Activated CD4-positive, alpha-beta T cell treated with anti-CD3 and anti-CD28 coated beads for 1 hour (primary cell): ENCODE data around the gene SDF2.
A peak's percentile ranks its signal among the peaks of the same experiment; 100 is the strongest.
"Not testable (repeated sequence)": the region's sequence is repeated elsewhere in the genome, so short reads cannot be mapped to it uniquely, and the experiment has no call there.

Experiments
- DNase-seq: peaks from one replicate; pipeline ENCODE4 v3.0.0-alpha.2; 2020

Gene SDF2

DNA sequence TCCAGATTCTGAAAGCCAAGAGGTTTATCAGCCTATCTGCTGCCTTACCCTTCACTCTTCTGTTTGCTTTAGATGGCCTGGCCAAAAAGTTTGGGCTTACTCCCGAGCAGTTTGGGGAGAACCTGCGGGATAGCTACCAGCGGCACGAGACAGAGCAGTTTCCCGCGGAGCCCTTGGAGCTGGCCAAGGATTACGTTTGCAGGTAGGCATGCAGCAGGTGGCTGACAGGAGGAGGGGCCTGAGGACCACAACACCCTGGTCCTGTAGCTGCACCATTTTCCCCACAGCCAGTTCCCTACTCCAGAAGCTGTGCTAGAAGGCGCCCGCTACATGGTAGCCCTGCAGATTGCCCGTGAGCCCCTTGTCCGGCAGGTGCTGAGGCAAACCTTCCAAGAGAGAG is 20.9 kb upstream of the SDF2 start:
- no peak for DNase-seq

DNA sequence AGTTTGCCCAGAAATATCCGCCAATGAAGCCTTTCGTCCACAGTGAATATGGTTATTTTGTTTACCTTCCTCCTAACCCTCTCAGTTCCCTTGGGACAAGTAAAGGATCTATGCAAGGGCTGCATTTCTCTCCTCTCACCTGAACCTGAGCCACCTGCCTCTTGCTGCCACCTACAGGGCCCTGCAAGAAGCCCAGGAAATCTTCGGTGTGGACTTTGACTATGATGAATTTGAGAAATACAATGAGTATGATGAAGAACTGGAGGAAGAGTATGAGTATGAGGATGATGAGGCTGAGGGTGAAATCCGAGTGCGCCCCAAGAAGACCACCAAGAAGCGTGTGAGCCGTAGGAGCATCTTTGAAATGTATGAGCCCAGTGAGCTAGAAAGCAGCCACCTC is 14.3 kb upstream of the SDF2 start:
- no peak for DNase-seq

DNA sequence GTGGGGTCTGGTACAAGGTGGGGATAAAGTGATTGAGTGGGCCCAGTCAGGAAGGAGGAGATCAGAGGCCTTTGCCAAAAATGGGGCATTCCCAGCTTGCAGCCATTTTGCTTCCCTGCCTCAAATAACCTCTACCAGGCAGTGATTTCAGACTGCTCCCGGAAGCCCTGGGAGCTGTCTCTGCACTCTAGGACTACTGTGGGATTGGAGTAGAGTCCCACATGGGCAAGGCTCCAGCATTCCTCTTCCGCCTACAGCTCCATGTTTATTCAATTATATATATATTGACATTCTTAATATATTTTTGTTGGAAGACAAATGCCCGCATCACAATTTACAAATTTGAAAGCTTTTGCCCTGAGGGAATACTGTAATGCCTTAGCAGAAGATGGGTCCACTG is 13.8 kb upstream of the SDF2 start:
- DNase-seq: no peak

DNA sequence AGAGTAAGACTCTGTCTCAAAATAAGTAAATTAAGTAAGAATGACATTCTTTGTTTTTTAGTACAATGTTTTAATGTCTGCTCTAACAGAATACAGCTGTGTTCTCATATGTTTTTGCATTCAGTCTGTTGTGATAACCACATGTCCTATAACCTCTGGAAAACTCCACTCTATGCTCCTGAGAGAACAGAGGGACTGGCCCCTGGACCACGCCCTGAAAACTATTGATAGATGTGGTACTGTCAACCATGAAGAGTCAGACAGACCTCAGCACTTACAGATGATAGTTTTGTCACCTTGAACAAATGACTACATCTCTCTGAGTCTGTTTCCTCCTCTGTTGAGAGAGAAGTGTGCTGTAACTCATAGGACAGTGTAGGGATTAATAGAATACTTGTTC is 8.2 kb upstream of the SDF2 start:
- DNase-seq: no peak

DNA sequence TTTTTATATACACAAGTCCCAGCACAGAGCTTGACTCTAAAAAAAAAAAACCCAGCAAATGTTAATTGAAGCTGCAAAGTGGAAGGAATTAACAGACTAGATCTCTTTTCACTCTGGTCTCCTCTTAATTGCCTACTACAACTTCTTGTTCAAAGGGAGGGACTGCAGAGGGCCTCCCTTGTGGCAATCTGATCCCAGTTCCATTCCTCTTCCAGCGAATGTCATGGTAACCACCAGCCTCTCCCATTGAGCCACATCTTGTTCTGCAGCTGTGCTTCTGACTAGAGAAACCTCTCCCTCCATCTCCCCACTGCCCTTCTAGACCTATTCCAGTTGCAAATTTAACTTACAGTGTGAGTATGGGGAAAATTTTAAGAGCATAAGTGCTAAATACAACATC is 6.2 kb upstream of the SDF2 start:
- no peak for DNase-seq

DNA sequence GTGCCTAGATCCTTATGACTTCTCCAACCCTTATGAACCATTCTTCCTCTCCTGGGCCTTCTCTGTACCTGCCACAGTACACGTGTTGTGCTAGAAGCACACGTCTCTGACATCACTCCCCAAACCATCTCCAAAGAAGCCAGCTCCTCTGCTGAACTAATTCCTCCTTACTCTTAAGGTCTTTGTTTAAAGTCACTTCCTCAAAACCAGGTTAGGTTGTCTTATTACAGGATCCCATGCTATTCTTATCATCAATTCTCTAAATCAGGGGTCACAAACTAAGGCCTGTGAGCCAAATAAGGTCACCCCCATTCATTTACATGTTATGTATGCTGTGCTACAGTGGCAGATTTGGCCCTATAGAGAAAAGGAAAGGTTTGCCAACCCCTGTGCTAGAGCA is 4.3 kb upstream of the SDF2 start:
- DNase-seq: no peak

DNA sequence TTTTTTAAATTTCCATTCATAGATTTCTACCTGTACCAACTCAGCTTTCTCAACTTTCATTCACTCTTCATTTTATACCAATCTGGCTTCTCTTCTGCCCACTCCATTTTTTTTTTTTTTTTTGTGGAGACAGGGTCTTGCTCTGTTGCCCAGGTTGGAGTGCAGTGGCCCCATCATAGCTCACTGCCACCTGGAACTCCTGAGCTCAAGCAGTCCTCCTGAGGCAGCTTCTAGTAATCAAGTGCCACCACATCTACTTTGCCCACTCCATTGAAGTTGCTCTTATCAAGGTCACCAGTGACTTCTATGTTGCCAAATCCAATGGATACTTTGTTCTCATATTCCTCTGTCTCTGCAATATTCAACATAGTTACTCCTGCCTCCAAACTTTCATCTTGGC is 2.0 kb upstream of the SDF2 start:
- DNase-seq: no peak

DNA sequence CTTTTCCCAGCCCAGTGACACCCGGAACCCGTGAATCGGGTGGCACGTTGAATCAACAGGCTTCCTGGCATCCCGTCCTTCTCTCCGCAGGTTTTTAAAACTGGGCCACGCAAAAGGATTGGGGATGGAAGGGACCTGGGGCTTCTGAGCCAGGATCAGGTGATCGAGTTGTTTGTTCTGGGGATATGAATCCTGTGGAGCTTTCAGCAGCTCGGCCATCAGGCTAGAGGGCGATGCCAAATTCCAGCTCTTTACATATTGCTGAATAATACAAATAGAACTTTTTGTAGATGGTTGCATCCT is 772 bp upstream of the SDF2 start:
- no peak for DNase-seq

DNA sequence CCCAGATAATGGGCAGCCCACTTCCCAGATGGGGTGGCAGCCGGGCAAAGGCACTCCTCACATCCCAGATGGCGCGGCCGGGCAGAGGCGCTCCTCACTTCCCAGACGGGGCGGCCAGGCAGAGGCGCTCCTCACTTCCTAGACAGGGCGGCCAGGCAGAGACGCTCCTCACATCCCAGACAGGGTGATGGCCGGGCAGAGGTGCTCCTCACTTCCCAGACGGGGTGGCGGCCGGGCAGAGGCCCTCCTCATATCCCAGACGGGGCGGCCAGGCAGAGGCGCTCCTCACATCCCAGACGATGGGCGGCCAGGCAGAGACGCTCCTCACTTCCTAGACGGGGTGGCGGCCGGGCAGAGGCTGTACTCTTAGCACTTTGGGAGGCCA is 2.2 kb downstream of the SDF2 start:
- DNase-seq: not testable (repeated sequence)

DNA sequence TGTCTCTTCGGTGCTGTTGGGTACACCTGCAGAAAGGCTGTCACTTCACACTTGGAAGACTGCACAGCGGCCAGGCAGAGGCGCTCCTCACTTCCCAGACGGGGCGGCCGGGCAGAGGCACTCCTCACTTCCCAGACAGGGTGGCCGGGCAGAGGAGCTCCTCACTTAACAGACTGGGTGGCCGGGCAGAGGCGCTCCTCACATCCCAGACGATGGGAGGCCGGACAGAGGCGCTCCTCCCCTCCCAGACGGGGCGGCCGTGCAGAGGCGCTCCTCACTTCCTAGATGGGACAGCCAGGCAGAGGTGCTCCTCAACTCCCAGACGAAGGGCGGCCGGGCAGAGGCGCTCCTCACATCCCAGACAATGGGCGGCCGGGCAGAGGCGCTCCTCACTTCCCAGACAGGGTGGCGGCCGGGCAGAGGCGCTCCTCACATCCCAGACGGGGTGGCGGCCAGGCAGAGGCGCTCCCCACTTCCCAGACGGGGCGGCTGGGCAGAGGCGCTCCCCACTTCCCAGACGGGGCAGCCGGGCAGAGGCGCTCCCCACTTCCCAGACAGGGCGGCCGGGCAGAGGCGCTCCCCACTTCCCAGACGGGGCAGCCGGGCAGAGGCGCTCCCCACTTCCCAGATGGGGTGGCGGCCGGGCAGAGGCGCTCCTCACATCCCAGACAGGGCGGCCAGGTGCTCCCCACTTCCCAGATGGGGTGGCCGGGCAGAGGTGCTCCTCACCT is 2.8 kb downstream of the SDF2 start:
- not testable (repeated sequence) for DNase-seq

DNA sequence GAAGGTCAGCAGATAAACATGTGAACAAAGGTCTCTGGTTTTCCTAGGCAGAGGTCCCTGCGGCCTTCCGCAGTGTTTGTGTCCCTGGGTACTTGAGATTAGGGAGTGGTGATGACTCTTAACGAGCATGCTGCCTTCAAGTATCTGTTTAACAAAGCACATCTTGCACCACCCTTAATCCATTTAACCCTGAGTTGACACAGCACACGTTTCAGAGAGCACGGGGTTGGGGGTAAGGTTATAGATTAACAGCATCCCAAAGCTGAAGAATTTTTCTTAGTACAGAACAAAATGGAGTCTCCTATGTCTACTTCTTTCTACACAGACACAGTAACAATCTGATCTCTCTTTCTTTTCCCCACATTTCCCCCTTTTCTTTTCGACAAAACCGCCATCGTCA is 3.4 kb downstream of the SDF2 start:
- DNase-seq: not testable (repeated sequence)

DNA sequence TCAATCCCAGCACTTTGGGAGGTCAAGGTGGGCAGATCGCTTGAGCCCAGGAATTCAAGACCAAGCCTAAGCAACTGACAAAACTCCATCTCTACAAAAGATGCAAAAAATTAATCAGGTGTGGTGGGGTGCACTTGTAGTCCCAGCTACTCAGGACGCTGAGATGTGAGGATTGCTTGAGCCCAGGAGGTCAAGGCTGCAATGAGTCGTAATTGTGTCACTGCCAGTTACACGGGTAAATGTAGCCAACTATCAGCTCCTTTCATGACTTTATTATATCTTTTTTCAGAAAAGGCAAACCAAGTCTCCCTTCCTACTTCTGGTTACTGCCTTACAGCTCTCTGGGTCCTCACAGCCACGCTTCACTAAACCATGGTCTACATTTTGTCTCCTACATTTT is 4.0 kb downstream of the SDF2 start:
- DNase-seq: no peak

DNA sequence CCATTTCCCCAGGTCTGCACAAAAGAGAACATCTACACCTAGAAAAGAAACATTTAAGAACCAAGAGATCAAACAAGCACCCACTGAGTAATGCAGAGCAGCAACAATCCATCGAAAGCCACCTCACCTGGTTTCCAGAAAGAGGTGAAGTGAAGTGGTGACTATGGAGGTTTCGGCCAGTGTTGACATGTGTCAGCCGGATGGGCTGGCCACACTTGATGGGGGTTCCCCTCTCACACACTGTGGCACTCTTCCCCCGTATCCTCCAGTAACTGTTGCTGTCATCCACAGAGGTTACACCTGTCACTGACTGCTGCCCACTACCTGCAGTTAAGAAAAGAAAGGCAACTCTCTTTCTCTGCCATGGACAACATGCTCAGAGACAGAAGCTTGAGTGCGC is 6.5 kb downstream of the SDF2 start:
- DNase-seq: no peak

DNA sequence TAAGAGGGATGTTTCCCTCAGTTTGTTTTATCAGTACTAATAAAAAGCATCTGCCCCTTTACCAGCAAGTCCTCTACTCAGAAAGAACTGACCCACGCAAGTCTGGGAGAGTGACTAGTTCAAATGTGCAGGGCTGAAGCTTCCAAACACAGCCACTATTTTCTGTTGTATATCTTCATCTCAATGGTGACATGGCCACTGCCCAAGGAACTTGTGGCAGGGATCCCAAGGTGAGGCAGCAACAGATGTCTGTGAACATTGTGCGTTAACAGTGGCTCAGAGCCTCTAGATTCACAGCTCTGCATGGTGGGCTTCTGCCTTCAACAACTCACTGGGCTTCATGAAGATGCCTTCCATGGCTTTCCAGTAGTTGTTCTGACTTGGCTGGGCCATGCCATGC is 13.0 kb downstream of the SDF2 start:
- no peak for DNase-seq

DNA sequence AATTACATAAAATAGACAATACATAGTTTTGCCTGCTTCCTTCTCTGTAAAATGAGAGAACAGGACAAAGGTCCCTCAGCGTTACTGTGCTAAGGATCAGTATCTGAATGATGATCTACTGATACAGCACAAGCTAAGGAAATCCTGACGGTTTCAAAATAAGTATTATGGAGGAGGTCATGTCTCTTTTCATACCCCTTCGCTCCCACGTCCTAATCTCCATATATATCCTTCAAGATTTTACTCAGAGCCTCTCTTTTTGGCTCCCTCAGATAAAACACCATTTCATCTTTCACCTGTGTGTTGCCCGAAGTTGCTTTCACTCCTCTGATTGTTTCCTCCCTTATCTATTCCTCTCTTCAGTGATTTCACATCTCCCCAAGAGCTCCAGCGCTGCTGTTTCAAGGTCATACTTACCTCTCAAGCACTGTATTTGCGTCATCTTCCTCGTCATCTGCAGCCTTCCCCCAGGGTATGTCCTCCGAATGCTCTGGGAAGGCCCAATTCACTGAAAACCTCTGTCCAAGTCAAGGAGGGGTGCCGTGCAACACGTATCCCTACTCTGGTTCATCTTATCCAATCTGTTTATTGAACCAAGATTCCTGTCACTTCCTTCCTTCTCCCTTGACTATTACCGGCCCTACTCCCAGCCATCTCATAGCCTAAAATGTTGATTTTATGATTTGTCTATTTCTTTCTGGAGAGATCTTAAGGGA is 15.5 kb downstream of the SDF2 start:
- no peak for DNase-seq

DNA sequence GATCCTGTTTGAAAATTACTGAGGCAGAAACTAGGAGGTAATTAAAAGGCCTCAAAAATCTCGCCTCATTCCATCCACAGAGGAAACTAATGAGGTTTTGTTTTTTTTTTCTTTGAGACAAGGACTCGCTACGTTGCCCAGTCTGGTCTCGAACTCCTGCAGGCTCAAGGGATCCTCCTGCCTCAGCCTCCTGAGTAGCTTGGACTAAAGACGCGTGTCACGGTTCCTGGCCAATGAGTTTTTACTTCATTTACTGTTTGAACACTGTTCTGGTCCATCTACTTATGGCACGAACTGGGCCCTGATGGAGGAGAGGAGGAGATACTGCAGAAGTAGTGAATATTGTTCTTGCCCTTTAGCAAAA is 16.1 kb downstream of the SDF2 start:
- DNase-seq: no peak

DNA sequence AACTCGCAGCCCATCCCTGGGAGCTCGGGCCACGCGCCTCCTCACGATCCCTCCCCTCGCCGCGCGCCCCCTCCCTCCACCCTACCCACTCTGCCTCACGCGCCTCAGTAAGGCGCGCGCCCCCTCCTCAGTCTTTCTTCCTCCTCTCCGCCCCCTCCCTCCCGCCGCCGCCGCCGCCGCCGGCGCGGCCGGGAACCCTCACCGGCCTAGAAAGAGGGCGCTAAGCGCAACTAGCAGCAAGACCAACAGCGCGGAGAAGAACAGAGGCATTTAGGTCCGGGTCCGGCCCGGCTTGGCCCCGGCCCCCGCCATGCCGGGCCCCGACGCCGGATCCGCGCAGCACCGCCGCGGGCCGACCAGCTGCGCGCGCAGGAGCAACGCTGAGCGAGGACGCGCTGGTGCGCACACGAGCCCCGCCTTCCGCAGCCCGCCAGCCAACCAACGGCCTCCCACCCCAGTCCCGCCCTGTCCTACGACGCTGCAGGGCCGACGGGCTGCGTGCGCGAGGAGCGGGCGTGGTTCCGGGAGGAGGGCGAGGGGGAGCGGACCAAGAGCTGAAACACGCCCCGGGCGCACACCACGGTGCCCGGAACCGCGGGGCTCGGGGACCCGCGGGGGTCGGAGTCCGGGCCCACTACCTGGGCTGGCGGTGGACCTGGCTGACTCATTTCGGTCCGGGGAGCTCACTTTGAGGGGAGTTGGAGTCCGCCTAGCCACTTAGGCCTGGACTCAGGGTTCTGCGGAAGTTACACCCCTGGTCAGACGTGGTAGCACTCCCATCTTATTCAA is 16.7 kb downstream of the SDF2 start, which contains the start of gene BLTP2:
TSS of gene BLTP2 (minus strand) at position 372 of the 789 bp plus-strand sequence. CDS start at position 270, 102 bp downstream.
- DNase-seq: peak; percentile 92

DNA sequence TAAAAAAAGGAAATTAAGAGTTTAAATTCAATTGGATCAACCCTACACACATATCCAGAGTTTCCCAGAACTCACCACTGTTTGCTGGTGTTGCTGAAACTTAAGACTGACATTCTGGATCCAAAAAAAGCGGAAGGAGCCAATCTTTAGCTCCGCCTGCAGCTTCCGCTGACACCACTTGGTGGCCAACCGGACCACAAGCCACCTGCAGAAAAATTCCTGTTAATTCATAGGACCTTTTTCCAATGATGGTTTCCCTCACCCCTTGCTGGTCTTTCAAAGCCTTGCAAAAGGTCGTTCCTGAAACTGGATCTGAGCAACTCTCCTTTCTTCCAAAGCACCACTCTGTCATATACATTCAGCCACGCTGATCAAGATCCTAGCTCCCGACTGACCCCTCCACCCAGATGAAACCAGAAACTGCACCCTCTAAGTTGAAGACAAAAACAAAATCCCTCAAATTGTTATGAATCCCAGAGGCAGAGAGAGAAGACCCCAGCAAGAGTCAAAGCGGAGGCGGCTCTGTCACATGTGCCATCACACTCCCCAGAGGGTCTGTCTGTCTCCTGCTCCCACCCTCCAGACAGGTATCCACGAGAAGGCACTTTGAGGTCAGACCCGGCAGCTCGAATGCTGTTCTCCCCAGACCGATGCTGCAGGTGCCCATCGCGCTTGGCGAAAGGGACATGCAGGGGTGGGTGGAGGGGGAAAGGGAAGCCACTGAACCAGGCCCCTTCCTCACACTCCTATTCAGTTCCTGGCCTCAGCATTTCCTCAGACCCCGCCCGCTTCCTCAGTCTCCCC is 17.5 kb downstream of the SDF2 start:
- no peak for DNase-seq

DNA sequence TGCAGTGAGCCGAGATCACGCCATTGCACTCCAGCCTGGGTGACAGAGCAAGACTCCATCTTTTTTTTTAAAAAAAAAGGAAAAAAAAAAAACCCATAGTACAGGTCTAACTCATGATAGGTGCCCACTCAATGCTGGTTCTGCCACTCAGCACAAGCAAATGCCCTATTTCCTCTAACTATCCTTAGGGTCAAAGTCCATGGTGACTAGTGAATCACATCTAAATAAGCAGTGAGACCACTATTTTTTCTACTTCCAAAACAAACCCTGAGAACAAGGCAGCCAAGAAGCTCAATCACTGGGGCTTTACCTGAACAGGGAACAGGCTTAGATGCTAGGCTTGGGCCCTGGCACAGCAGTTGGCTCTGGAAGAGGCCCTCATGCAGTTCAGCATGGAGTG is 20.1 kb downstream of the SDF2 start:
- DNase-seq: no peak

DNA sequence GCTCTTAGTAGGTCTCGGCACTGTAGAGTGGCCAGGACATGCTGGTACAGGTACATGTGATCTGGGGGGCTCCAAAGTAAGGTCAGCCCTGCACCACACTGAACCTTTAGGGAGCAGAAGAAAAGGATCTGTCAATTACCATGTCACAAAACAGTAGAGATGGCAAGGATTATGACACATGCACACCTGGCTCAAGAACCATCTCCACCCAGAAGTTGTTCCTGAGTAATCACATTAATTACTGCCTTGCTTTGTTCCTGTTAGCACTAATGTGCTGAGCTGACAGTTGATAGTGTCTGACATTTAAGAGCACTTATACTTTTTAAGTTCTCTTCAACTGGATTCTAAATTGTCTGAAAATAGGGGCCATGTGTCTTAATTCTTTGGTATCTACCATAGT is 26.2 kb downstream of the SDF2 start:
- DNase-seq: no peak

DNA sequence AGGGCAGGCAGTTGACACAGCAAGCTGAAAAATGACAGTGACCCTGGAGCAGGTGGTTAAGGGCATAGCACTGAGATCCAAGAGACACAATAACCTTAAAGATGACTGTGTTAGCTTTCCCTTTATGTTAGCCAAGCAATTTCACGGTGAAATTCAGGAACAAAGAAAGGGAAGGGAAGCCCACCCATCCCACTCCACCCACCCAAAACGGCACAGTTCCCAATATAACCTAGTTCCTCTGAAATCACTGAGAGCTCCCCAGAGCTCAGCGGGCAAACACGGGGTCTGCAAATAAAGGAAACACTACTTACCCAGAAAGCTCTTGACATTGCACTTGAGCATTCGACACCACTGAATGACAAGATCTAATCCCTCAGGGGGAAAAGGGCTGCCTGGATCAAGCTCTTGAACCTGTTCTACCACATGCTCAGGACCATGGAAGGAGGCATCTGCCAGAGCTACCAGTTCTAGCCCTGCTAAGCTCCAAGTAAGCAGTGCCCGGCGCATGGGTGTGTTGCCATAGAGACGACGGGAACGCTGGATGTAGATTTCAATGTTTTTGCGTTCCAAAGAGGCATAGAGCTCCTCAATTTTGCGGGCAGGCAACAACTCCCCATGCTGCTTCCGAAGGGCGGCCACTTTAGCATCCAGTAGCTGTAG is 27.4 kb downstream of the SDF2 start:
- DNase-seq: no peak

DNA sequence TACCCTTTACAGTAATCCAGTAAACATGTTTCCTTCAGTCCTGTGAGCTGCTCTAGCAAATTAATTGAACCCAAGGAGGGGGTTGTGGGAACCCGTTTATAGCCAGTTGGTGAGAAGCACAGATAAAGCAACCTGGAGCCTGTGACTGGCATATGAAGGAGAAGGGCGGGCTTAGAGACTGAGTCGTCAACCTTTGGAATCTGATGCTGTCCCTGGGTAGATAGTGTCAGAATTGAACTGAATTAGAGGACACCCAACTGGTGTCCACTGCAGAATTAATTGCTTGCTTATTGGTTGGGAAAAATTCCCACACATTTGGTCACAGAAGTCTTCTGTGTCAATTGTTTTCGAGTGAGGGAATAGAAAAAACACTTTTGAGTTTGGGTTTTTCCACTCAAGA is 34.9 kb downstream of the SDF2 start:
- DNase-seq: no peak

DNA sequence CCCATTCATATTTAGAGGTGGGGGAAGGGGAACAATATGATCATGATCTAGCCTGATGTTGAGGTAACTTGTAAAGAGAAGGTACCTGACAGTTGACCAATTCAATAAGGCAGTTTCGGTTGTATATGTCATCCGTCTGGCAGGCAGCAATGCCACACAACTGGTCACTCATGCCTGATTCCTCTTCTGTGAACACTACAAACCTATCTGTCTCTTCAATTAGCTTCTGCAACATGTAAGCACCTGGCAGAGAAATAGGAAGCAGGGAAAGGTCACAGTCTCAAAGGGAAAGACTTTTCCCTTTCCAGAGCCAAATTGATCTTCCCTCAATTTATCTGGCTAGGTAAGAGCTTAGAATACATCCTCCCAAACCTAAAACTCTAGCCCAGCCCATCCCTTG is 37.6 kb downstream of the SDF2 start:
- no peak for DNase-seq
